CD4-positive, alpha-beta T cell (primary cell): Measurements from ENCODE around the gene CTNNA2. TPM values are rescaled to one million over a fixed set of nuclear protein-coding genes. Genes with fewer than 3 reads are reported as not detected.

Experiments used
- ATAC-seq: fragments of 200-7000 bp; cut with Tn5 transposase; one replicate; pipeline ENCODE4 v1.10.0; 2022; ENCODE audit warnings: mild to moderate bottlenecking; ENCODE audit not compliant: poor library complexity
- CTCF ChIA-PET: fragments of 350-600 bp; sonication (Branson Sonifier 250); formaldehyde crosslinking; loops from one replicate; lab custom pipeline; 2021; ENCODE audit warnings: antibody characterized with exemption, inconsistent platforms; lab: Charles Lee
- POLR2A ChIA-PET: fragments of 350-600 bp; sonication (Branson Sonifier 250); formaldehyde crosslinking; loops from one replicate; lab custom pipeline; 2021; ENCODE audit warnings: antibody characterized with exemption, inconsistent platforms; lab: Charles Lee
- DNase-seq, 14 experiments: peaks; one replicate each; pipeline ENCODE4 v3.0.0-alpha.2; 2013 to 2020; ENCODE audit warnings: mixed read lengths in 2 of 14
- H3K27ac ChIP-seq, 2 donors: one replicate each; pipeline versions ENCODE4 v1.5.1 to v1.7.0; 2013; ENCODE audit warnings: low read length in 2 of 2, low read depth in 1 of 2, mild to moderate bottlenecking in 1 of 2
- H3K27me3 ChIP-seq, 2 experiments: 1 replicate in 1 of 2; 2 replicates in 1 of 2; pipeline versions ENCODE4 v1.6.1 to v1.7.0; 2013; ENCODE audit warnings: low read length in 2 of 2, control low read depth in 1 of 2, mild to moderate bottlenecking in 1 of 2, moderate library complexity in 1 of 2; ENCODE audit not compliant: insufficient read depth in 2 of 2, control insufficient read depth in 1 of 2
- H3K36me3 ChIP-seq: one replicate; pipeline ENCODE4 v1.6.1; 2013; ENCODE audit warnings: low read length, control low read depth; ENCODE audit not compliant: insufficient read depth
- H3K4me1 ChIP-seq: one replicate; pipeline ENCODE4 v1.6.1; 2013; ENCODE audit warnings: low read length, control low read depth; ENCODE audit not compliant: insufficient read depth
- H3K4me3 ChIP-seq: one replicate; pipeline ENCODE4 v1.5.1; 2013; ENCODE audit warnings: mild to moderate bottlenecking, low read length, moderate library complexity
- H3K9me3 ChIP-seq, 2 experiments: 1 replicate in 1 of 2; 2 replicates in 1 of 2; pipeline versions ENCODE4 v1.6.1 to v1.7.0; 2013; ENCODE audit warnings: low read length in 2 of 2, mild to moderate bottlenecking in 2 of 2, control low read depth in 1 of 2, moderate library complexity in 1 of 2; ENCODE audit not compliant: control insufficient read depth in 1 of 2, insufficient read depth in 1 of 2
- H3K27ac Mint-ChIP-seq: one replicate; pipeline ENCODE4 v1.8.0; 2020; ENCODE audit warnings: mixed read lengths
- H3K27me3 Mint-ChIP-seq: one replicate; pipeline ENCODE4 v1.8.0; 2021; ENCODE audit warnings: mixed read lengths
- H3K36me3 Mint-ChIP-seq: one replicate; pipeline ENCODE4 v1.8.0; 2021; ENCODE audit warnings: low read depth, mixed read lengths
- H3K4me1 Mint-ChIP-seq: one replicate; pipeline ENCODE4 v1.8.0; 2021; ENCODE audit warnings: low read depth, mixed read lengths
- H3K4me3 Mint-ChIP-seq: one replicate; pipeline ENCODE4 v1.8.0; 2020; ENCODE audit warnings: mild to moderate bottlenecking, mixed read lengths
- H3K9me3 Mint-ChIP-seq: one replicate; pipeline ENCODE4 v1.8.0; 2020; ENCODE audit warnings: mixed read lengths
- CTCF ChIP-seq: fragments of 200-600 bp; IDR thresholded peaks from one replicate; pipeline ENCODE4 v1.8.0; 2022; ENCODE audit warnings: antibody characterized with exemption, mild to moderate bottlenecking
- intact Hi-C, 2 experiments: fragments of 100-400 bp; cut with DNase I in 1 of 2; cut with micrococcal nuclease in 1 of 2; formaldehyde crosslinking; loops; one replicate each; pipeline versions ENCODE4 v1.15.1 to v1.9.0; 2023 to 2025; cut with DNase I, micrococcal nuclease
- total RNA-seq, 174 experiments: library from RNA in 2 of 174; stranded (reverse) in 2 of 174; gene quantifications; one replicate each; pipeline ENCODE4 v1.2.3 and lab custom pipeline; 2021 to 2026

Gene CTNNA2
- total RNA-seq, 2 experiments from 2014 or later = not detected

DNA sequence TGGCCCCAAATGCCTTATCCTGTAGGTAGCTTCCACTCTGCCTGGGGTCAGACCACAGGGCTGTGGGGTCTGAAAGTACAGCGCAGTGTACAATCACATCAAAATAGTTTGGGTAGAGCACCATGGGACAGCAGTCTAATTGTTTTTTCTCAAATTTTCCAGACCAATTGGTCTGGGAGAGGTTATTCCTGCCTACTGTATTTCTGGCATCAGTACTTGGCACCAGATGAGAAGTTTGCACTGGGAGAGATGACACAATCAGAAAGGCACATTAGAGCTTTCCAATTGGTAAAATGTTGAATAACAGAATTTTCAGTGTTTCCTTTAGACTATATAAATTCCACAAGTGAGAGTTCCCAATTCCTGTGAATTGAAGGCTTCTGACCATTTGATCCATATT is 822.6 kb downstream of the CTNNA2 start:
- peaks cover 0 to 9% of the 10 kb centered on the region in 2 experiments for H3K9me3 ChIP-seq
- POLR2A ChIA-PET = no interaction called here
- Mint-ChIP-seq H3K4me3 (no peak overlapping the region), H3K27me3 (no peaks in the 10 kb centered on the region), H3K4me1 (no peaks in the 10 kb centered on the region), H3K27ac (no peak overlapping the region), H3K9me3 (peaks cover 7% of the 10 kb centered on the region), H3K36me3 (no peaks in the 10 kb centered on the region)
- CTCF ChIA-PET = no interaction called here
- ATAC-seq (no peak), DNase-seq (no peak)
- H3K36me3 ChIP-seq = no peaks in the 10 kb centered on the region
- no peaks in the 10 kb centered on the region for H3K4me1 ChIP-seq
- no peak overlapping the region for H3K4me3 ChIP-seq
- H3K27ac ChIP-seq = no peak overlapping the region
- no peaks in the 10 kb centered on the region for H3K27me3 ChIP-seq
- intact Hi-C loops = no loop called here
- TF ChIP-seq CTCF = no peak

DNA sequence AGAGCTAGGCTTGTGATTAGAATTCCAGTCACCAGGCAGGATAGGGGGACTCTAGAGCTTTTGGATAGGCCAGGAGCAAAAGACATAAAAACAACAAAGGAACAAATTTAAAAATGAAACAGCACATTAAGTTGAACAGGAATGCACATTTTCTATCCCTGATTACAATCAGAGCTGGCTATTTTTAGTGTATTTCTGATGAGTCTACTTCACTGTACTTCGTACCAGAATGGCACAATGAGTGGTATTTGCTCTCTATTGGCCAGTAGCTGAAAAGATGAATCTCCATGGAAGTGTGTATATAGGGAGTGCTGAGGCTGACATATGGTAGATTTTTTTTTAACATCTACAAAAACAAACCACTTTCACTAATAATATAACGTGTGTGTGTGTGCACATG is 825.9 kb downstream of the CTNNA2 start:
- H3K9me3 Mint-ChIP-seq = peaks cover 10% of the 10 kb centered on the region
- intact Hi-C loops = no loop called here

DNA sequence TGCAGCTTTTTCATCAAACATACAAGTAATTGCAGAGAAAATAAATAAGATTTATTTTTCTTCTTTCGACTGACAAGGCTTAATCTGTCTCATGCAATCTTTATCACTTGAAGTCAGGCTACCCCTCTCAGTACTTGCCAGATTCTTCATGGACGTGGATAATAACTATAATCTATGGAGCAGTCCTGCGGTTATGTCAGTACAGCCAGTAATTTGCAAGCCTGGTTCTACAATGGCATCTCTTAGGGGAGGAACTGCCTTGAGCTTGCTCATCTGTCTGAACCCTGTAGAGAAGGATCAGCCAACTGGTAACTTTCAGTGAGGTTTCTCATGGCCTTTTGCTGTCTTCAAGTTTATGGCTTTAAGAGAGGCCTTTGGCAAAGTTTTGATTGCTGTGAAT is 827.2 kb downstream of the CTNNA2 start:
- H3K36me3 Mint-ChIP-seq = no peaks in the 10 kb centered on the region
- H3K9me3 Mint-ChIP-seq = peaks cover 12% of the 10 kb centered on the region
- H3K27me3 Mint-ChIP-seq = no peaks in the 10 kb centered on the region
- H3K4me1 Mint-ChIP-seq = no peaks in the 10 kb centered on the region
- ChIA-PET CTCF (no interaction called here), POLR2A (no interaction called here)
- H3K4me1 ChIP-seq = no peaks in the 10 kb centered on the region
- ATAC-seq (no peak), DNase-seq (no peak)
- no peak overlapping the region for H3K27ac Mint-ChIP-seq
- TF ChIP-seq CTCF = no peak
- H3K9me3 ChIP-seq = peaks cover 0 to 9% of the 10 kb centered on the region in 2 experiments
- H3K36me3 ChIP-seq = no peaks in the 10 kb centered on the region
- intact Hi-C loops = no loop called here
- H3K27ac ChIP-seq = no peak overlapping the region
- no peak overlapping the region for H3K4me3 ChIP-seq
- no peak overlapping the region for H3K4me3 Mint-ChIP-seq
- no peaks in the 10 kb centered on the region for H3K27me3 ChIP-seq

More for the DNA sequence above, 825.9 kb downstream of the CTNNA2 start:
- no peaks in the 10 kb centered on the region for H3K36me3 Mint-ChIP-seq
- Histone ChIP-seq H3K4me3 (no peak overlapping the region), H3K27me3 (no peaks in the 10 kb centered on the region), H3K36me3 (no peaks in the 10 kb centered on the region), H3K27ac (no peak overlapping the region), H3K9me3 (peaks cover 0 to 5% of the 10 kb centered on the region in 2 experiments), H3K4me1 (no peaks in the 10 kb centered on the region)
- ChIA-PET POLR2A (no interaction called here), CTCF (no interaction called here)
- no peak overlapping the region for H3K27ac Mint-ChIP-seq
- H3K4me3 Mint-ChIP-seq = no peak overlapping the region
- H3K27me3 Mint-ChIP-seq = no peaks in the 10 kb centered on the region
- no peaks in the 10 kb centered on the region for H3K4me1 Mint-ChIP-seq
- DNase-seq (no peak), ATAC-seq (no peak)
- TF ChIP-seq CTCF = no peak
